Common myeloid progenitor, CD34-positive (primary cell): ENCODE measurements around the gene PLXNA3.

Source experiments
- CTCF ChIA-PET: fragments of 350-600 bp; sonication (Branson Sonifier 250); formaldehyde crosslinking; loops from one replicate; lab custom pipeline; 2021; ENCODE audit warnings: antibody characterized with exemption; lab: Charles Lee
- POLR2A ChIA-PET: fragments of 350-600 bp; sonication (Branson Sonifier 250); formaldehyde crosslinking; loops from one replicate; lab custom pipeline; 2021; ENCODE audit warnings: antibody characterized with exemption; lab: Charles Lee
- DNase-seq, 3 donors: peaks; one replicate each; pipeline versions ENCODE4 v3.0.0 to v3.0.0-alpha.2; 2013
- H3K27ac ChIP-seq, 2 experiments: 1 replicate in 1 of 2; 2 replicates in 1 of 2; pipeline ENCODE4 v1.7.0; 2013; ENCODE audit warnings: inconsistent platforms in 2 of 2, low read length in 2 of 2, mild to moderate bottlenecking in 2 of 2, low read depth in 1 of 2, moderate library complexity in 1 of 2; ENCODE audit not compliant: severe bottlenecking in 2 of 2, insufficient read depth in 1 of 2, poor library complexity in 1 of 2
- H3K27me3 ChIP-seq, 5 experiments: replicated peaks in 2 of 5; 1 replicate in 3 of 5; 2 replicates in 2 of 5; pipeline versions ENCODE4 v1.6.1 to v1.7.0; 2013; ENCODE audit warnings: low read length in 4 of 5, mild to moderate bottlenecking in 2 of 5, moderate library complexity in 2 of 5, inconsistent platforms in 1 of 5; ENCODE audit not compliant: insufficient read depth in 5 of 5, control insufficient read depth in 4 of 5
- H3K36me3 ChIP-seq, 4 experiments: 1 replicate in 2 of 4; 2 replicates in 2 of 4; pipeline versions ENCODE4 v1.6.1 to v1.7.0; 2013; ENCODE audit warnings: low read length in 3 of 4, control low read depth in 1 of 4, mild to moderate bottlenecking in 1 of 4; ENCODE audit not compliant: control insufficient read depth in 4 of 4, insufficient read depth in 4 of 4
- H3K4me1 ChIP-seq, 4 experiments: 1 replicate in 3 of 4; 2 replicates in 1 of 4; pipeline versions ENCODE4 v1.6.1 to v1.7.1; 2013; ENCODE audit warnings: low read length in 3 of 4, mild to moderate bottlenecking in 3 of 4, control low read depth in 1 of 4, inconsistent platforms in 1 of 4, moderate library complexity in 1 of 4; ENCODE audit not compliant: control insufficient read depth in 4 of 4, insufficient read depth in 4 of 4; ENCODE audit errors: control extremely low read depth in 1 of 4
- H3K4me3 ChIP-seq, 7 experiments: 1 replicate in 4 of 7; 2 replicates in 3 of 7; pipeline versions ENCODE4 v1.5.1 to v1.7.0; 2013; ENCODE audit warnings: mild to moderate bottlenecking in 7 of 7, low read length in 6 of 7, moderate library complexity in 6 of 7, inconsistent platforms in 2 of 7, low read depth in 2 of 7, control low read depth in 1 of 7; ENCODE audit not compliant: insufficient read depth in 4 of 7, control insufficient read depth in 1 of 7; ENCODE audit errors: extremely low read depth in 1 of 7
- H3K9me3 ChIP-seq, 5 experiments: 1 replicate in 4 of 5; 2 replicates in 1 of 5; pipeline versions ENCODE4 v1.6.1 to v1.7.1; 2013; ENCODE audit warnings: low read length in 4 of 5, mild to moderate bottlenecking in 2 of 5, inconsistent platforms in 1 of 5, low read depth in 1 of 5, moderate library complexity in 1 of 5; ENCODE audit not compliant: control insufficient read depth in 4 of 5, insufficient read depth in 2 of 5; ENCODE audit errors: control extremely low read depth in 1 of 5
- WGBS: methylation state at CpG from one replicate; pipeline ENCODE4 v1.1.5; 2013; ENCODE audit not compliant: insufficient coverage; 5-methylcytosine and 5-hydroxymethylcytosine counted together

The PLXNA3 gene

GRCh38 chrX:154429711-154430110 is 28.4 kb upstream of the PLXNA3 start:
- H3K4me1 ChIP-seq = peaks cover 0 to 40% (median 34%) of the 10 kb centered on the region in 4 experiments
- DNase-seq = no peak
- H3K36me3 ChIP-seq = peaks cover 8 to 31% (median 17%) of the 10 kb centered on the region in 4 experiments
- H3K9me3 ChIP-seq = no peaks in the 10 kb centered on the region
- ChIA-PET POLR2A (no interaction called here), CTCF (interaction anchor here (0.8 to 1.8 kb wide), 2 partner anchors 12 to 30 kb away, joined by 3 to 4 read pairs; no protein-coding TSS in a partner anchor)
- peak overlapping the region in 4 of 7 experiments; percentile 70 to 84 (median 76) for H3K4me3 ChIP-seq
- H3K27me3 ChIP-seq = peaks cover 0 to 4% (median 0%) of the 10 kb centered on the region in 5 experiments
- H3K27ac ChIP-seq = no peak overlapping the region
- WGBS = 100% methylated on average over 2 of the region's 2 CpGs

- 48% methylated on average over 6 of the region's 6 CpGs for WGBS
- H3K27me3 ChIP-seq = peaks cover 0 to 4% (median 0%) of the 10 kb centered on the region in 5 experiments
- CTCF ChIA-PET = interaction anchor here (1.1 to 1.8 kb wide), 2 partner anchors 11 to 32 kb away, joined by 3 to 4 read pairs; partner anchors contain the start of gene RPL10
- DNase-seq = peak in 2 of 3 donors; percentile 24 to 44
- POLR2A ChIA-PET = no interaction called here
- H3K27ac ChIP-seq = peak overlapping the region in 1 of 2 experiments; percentile 43
- peaks cover 8 to 35% (median 21%) of the 10 kb centered on the region in 4 experiments for H3K36me3 ChIP-seq
- no peaks in the 10 kb centered on the region for H3K9me3 ChIP-seq
- H3K4me1 ChIP-seq = peaks cover 0 to 40% (median 34%) of the 10 kb centered on the region in 4 experiments
- peak overlapping the region in 3 of 7 experiments; percentile 9 to 43 (median 30) for H3K4me3 ChIP-seq
These were observed 27.6 kb upstream of the PLXNA3 start for GRCh38 chrX:154430479-154430878.

GRCh38 chrX:154430916-154431315 is 27.2 kb upstream of the PLXNA3 start:
- Histone ChIP-seq H3K27me3 (peaks cover 0 to 4% (median 0%) of the 10 kb centered on the region in 5 experiments), H3K4me3 (peak overlapping the region in 3 of 7 experiments; percentile 9 to 43 (median 30)), H3K9me3 (peaks cover 0 to under 1% (median 0%) of the 10 kb centered on the region in 5 experiments), H3K27ac (peak overlapping the region in 1 of 2 experiments; percentile 43), H3K36me3 (peaks cover 8 to 39% (median 23%) of the 10 kb centered on the region in 4 experiments), H3K4me1 (peaks cover 0 to 40% (median 35%) of the 10 kb centered on the region in 4 experiments)
- WGBS = 45% methylated on average over 7 of the region's 7 CpGs
- DNase-seq = no peak
- ChIA-PET CTCF (interaction anchor here (0.6 to 1.8 kb wide), 5 partner anchors 9 to 59 kb away, joined by 3 to 4 read pairs (median 3); partner anchors contain the start of genes RPL10 and SLC10A3), POLR2A (interaction anchor here (0.7 to 0.8 kb wide), 2 partner anchors 10 to 99 kb away, joined by 3 read pairs; no protein-coding TSS in a partner anchor)

- H3K4me3 ChIP-seq = peak overlapping the region in 3 of 7 experiments; percentile 0 to 30 (median 5)
- ChIA-PET CTCF (interaction anchor here (0.6 to 1.8 kb wide), 5 partner anchors 9 to 59 kb away, joined by 3 to 4 read pairs (median 3); partner anchors contain the start of genes RPL10 and SLC10A3), POLR2A (interaction anchor here (0.7 to 0.8 kb wide), 2 partner anchors 10 to 98 kb away, joined by 3 read pairs; no protein-coding TSS in a partner anchor)
- H3K27me3 ChIP-seq = peaks cover 0 to 4% (median 0%) of the 10 kb centered on the region in 5 experiments
- peak overlapping the region in 1 of 2 experiments; percentile 43 for H3K27ac ChIP-seq
- H3K4me1 ChIP-seq = peaks cover 0 to 42% (median 36%) of the 10 kb centered on the region in 4 experiments
- peaks cover 0 to 4% (median 0%) of the 10 kb centered on the region in 5 experiments for H3K9me3 ChIP-seq
- H3K36me3 ChIP-seq = peaks cover 8 to 41% (median 23%) of the 10 kb centered on the region in 4 experiments
- peak in 2 of 3 donors; percentile 50 to 55 for DNase-seq
- WGBS = 30% methylated on average over 2 of the region's 5 CpGs
These were observed 26.7 kb upstream of the PLXNA3 start for GRCh38 chrX:154431341-154431740.

GRCh38 chrX:154432210-154432609 is 25.9 kb upstream of the PLXNA3 start:
- no peak overlapping the region for H3K4me3 ChIP-seq
- peaks cover 0 to 4% (median 0%) of the 10 kb centered on the region in 5 experiments for H3K27me3 ChIP-seq
- POLR2A ChIA-PET = no interaction called here
- peaks cover 0 to 6% (median 0%) of the 10 kb centered on the region in 5 experiments for H3K9me3 ChIP-seq
- CTCF ChIA-PET = interaction anchor here (1.1 kb wide), 1 partner anchor 10 kb away, joined by 3 read pairs; no protein-coding TSS in a partner anchor
- H3K4me1 ChIP-seq = peaks cover 0 to 40% (median 35%) of the 10 kb centered on the region in 4 experiments
- peaks cover 8 to 41% (median 23%) of the 10 kb centered on the region in 4 experiments for H3K36me3 ChIP-seq
- no peak for DNase-seq
- H3K27ac ChIP-seq = no peak overlapping the region
- WGBS = 92% methylated on average over 4 of the region's 8 CpGs

- POLR2A ChIA-PET = no interaction called here
- WGBS = 87% methylated on average over 3 of the region's 7 CpGs
- H3K36me3 ChIP-seq = peaks cover 8 to 41% (median 23%) of the 10 kb centered on the region in 4 experiments
- CTCF ChIA-PET = interaction anchor here (1.5 kb wide), 1 partner anchor 12 kb away, joined by 3 read pairs; no protein-coding TSS in a partner anchor
- DNase-seq = no peak
- peaks cover 0 to 45% (median 34%) of the 10 kb centered on the region in 4 experiments for H3K4me1 ChIP-seq
- peaks cover 0 to 9% (median 0%) of the 10 kb centered on the region in 5 experiments for H3K9me3 ChIP-seq
- H3K4me3 ChIP-seq = no peak overlapping the region
- no peak overlapping the region for H3K27ac ChIP-seq
- H3K27me3 ChIP-seq = peaks cover 0 to 4% (median 0%) of the 10 kb centered on the region in 5 experiments
These were observed 24.5 kb upstream of the PLXNA3 start for GRCh38 chrX:154433605-154434004.
